HG02885 (cell line): ENCODE data around the gene ZNF335.
A peak's percentile ranks its signal among the peaks of the same experiment; 100 is the strongest.
"Not testable (repeated sequence)": the region's sequence is repeated elsewhere in the genome, so short reads cannot be mapped to it uniquely, and the experiment has no call there.

Experiments
- ATAC-seq: cut with Tn5 transposase; IDR thresholded peaks from one replicate; pipeline ENCODE4 v1.9.1; 2021; ENCODE audit warnings: mild to moderate bottlenecking; ENCODE audit not compliant: unreplicated experiment, poor library complexity

The ZNF335 gene

DNA sequence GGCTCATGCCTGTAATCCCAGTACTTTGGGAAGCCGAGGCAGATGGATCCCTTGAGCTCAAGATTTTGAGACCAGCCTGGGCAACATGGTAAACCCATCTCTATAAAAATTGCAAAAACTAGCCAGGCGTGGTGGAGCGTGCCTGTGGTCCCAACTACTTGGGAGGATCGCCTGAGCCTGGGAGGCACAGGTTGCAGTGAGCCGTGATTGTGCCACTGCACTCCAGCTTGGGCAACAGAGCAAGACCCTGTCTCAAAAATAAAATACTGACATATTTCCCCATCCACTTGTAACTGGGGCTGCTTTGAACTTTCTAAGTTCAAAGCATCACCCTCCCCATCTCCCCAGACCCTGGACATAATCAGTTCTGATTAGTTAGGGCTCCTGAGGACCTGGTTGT is 29.5 kb upstream of the ZNF335 start:
- no peak for ATAC-seq

DNA sequence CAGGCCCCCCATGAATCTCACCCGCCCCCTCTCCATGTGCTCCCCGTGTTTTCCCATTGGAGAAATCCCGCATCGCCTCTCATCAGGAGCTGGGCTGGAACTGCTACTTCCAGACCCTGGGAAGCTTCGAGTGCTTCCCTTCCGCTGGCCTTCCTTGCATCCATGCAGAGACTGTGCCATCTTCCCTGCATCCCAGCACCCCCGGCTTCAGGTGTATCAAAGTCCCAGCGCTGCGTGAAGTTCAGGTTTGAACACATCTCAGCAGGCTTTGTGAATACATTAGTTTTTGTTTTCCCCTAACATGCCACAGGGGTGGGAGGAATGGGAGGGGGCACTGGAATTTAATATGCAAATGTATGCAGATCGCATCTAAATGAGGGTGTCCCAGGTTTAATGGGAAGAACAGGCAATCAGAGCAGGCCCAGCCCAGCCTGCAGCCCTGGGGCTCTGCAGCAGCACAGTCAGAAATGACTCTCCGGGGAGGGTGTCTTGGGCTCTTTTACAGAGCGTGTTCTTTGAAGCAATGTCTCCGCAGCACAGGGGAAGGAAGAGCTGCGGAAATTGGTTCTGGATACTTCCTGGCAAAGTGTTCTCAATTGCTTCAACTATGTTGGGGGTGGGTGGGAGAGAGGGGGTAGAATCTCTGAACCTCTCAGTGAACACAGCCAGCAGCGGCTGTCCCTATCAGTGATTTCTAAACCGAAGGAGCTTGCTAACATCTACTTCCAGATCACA is 28.4 kb upstream of the ZNF335 start:
- no peak for ATAC-seq

DNA sequence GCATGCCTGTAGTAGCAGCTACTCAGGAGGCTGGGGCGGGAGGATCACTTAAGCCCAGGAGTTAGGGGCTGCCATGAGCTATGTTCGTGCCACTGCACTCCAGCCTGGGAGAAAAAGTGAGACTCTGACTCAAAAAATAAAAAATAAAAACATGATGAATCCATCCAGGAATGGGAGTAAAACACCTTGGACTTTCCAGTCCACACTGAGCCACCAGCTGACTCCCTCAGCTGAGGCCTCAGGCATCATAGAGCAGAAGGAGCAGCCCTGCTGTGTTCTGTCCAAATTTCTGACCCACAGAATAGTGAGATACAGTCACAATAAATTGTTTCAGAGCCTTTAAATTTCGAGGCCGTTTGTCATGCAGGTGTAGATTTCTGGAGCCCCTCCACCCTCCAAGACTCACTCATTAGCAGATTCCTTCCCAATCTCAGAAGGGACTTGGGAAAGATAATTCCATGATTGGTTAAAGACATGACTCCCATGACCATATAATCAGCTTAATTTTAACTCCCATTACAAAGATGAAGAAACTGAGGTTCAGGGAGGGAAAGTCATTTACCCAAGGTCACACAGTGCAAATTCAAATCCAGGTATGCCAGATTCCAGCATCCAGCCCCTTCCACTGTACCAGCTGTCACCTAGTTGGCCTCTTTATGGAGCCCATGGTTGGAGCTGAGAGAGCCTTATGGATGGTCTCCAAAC is 27.7 kb upstream of the ZNF335 start:
- ATAC-seq = no peak

DNA sequence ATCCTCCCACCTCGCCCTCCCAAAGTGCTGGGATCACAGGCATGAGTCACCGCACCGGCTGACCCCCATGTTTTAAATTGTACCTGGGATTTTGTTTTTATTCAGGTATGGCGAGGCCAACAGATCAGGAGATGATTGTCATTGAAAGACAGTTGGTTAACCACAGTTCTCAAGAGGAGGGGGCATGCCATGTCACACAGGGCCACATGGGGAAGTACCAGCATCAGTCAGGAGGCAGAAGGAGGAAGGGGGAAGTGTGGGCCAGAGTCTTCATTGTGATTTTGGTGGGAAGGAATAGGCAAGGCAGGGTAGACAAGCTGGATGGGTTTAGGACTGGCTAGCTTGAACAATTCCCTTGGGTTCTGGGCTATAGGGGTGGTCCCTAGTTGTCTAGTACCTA is 26.8 kb upstream of the ZNF335 start:
- no peak for ATAC-seq

DNA sequence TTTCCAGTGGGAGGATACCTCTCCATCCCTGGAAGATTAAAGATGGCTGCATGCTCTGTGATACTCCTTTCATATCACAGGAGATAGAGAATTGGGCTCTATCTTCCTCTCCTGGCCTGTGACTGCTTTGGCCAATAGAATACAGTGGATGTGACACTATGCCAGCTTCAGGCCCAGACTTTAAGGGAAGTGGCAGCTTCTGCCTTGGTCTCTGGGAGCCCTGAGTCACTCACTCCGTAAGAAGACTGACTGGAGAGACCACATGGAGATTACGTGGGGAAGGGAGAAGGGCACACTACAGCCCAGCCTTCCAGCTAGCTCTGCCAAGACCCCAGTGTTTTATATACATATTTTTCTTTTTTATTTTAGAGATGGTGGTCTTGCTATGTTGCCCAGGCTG is 26.3 kb upstream of the ZNF335 start:
- ATAC-seq = no peak

DNA sequence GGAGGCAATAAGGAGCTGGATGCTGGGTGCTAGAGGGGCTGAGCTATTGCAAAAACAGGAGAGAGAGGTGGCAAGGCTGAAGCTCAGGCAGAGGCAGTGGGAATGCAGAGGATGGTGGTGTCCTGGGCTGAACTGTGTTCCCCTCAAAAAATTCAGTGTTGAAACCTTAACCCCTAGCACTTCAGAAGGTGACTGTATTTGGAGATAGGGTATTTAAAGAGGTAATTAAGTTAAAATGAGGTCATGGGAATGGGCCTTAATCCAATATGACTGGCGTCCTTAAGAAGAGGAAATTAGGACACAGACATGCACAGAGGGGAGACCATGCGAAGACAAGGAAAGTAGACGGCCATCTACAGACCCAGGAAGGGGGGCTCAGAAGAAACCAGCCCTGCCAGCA is 25.2 kb upstream of the ZNF335 start:
- ATAC-seq = no peak

DNA sequence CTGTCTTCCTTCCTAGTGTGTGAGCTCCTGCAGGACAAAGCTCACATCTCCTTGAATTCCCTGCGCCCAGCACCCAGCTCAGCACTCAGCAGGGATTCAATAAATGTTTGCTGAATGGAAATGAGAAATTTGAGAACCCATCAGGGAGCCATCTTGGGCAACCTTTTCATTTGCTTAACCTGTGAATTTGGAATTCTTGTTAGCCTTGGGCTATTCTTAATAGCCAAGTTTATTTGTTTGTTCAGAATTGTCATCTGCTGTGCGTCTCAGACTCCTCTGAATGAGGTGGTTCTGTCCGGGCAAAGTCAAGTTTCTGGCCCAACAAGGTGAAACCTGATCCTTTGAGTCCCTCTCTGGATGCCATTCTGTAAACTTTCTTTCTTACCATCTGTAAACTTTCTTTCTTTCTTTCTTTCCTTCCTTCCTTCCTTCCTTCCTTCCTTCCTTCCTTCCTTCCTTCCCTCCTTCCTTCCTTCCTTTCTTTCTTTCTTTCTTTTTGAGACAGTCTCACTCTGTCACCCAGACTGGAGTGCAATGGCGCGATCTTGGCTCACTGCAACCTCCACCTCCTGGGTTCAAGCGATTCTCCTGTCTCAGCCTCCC is 23.6 kb upstream of the ZNF335 start:
- not testable (repeated sequence) for ATAC-seq

DNA sequence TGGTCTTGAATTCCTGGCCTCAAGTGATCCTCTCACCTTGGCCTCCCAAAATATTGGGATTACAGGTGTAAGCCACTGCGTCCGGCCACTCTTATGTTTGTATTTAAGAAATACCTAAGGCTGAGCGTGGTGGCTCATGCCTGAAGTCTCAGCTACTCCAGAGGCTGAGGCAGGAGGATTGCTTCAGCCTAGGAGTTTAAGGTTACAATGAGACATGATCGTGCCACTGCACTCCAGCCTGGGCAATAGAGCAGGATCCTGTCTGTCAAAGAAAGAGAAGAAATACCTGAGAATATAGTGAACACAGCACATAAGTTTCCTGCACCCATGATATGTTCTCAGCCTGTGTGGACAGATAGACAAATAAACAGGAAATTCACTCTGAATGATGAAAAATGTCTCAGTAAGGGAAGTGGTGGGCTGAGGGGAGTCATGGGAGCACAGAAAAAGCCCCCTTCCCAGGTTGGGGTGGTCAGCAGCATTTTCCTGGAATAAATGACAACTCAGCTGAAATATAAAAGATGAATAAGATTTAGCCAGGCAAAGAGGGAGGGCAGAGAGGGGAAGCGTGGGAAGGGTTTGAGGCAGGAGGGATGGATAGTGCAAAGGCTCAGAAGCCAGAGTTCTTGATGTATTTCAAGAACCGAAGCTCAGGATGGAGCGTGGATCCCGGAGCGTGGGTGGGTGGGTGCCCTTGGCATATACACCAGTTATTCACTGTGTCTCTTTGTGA is 22.9 kb upstream of the ZNF335 start:
- ATAC-seq = no peak

DNA sequence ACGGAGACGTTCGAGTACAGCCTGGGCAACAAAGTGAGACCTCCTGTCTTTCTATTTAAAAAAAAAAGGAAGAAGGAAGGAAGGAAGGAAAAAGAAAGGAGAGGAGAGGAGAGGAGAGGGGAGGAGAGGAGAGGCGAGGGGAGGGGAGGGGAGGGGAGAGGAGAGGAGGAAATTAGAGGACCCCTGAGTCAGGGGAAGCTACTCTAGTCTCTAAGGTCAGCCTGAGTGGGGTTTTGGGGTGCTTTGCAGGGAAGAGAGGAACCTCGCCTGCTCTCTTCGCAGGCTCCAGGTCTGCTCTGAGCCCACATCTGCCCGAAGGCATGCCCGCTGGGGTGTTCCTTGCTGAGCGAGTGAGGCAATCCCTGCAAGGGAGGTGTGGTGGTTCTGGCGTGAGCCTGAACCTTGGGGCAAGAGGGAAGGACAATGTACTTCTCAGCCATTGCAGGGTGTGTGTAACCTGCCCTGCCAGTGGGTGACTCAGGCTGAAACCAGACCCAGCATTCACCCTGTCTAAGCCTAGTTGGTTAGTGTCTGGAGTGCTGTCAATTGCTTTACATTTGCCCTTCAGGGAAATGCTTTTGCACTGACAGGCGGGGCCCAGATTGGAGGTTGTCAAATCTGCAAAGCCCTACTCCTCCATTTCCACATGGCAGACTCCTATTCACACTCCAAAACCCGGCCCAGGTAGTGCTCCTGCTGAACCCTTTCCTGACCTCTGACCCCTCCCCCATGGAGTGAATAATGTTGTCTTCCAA is 21.4 kb upstream of the ZNF335 start:
- ATAC-seq = no peak

DNA sequence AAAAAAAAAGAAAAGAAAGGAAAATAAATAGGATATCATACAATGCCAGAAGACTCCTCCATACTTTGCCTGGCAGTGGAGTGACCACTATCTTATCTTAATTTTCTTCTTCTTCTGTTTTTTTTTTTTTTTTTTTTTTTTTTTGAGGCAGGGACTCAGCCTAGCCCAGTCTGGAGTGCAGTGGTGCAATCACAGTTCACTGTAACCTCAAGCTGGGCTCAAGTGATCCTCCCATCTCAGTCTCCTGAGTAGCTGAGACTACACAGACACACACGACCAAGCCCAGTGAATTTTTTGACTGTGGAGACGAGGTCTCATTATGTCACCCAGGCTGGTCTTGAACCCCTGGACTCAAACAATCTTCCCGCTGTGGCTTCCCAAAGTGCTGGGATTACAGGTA is 19.6 kb upstream of the ZNF335 start:
- no peak for ATAC-seq

DNA sequence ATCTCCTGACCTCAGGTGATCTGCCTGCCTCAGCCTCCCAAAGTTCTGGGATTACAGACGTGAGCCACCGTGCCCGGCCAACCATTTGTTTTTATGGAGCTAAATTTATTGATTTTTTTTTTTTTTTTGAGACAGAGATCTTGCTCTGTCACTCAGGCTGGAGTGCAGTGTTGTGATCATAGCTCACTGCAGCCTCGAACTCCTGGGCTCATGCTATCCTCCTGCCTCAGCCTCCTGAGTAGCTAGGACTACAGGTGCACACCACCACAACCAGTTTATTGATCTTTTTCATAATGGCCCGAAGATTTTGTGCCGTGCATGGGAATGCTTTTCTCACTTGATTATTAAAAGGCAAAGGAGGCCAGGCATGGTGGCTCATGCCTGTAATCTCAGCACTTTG is 16.8 kb upstream of the ZNF335 start:
- not testable (repeated sequence) for ATAC-seq

DNA sequence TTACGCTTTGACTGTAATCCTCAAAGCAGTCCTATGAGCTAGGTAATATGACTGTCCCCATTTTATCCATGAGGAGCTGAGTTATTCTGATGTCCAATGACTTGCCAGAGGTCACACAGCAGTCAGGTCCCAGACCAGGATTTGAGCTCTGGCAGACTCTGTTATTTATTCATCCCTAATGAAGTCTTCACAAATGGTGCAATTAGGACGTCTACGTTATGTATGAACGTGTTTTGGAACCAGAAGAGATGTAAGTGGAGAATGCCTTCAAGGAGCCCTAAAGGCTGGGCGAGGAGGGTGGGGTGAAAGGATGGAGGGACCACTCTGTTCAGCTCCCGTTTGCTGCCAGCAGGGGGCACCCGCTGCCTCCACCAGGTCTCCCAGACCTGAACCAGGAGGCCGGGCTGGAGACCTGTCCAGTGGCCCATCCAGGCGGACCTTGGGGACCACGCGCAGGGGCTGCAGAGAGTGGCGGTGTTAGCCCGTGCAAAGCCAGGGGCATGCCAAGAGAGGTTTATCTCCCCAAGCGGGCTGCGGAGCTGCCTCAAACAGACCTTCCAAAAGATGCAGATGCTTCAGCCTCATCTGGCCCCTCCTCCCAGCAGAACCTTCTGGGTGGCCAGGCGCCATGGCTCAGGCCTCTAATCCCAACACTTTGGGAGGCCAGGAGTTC is 15.2 kb upstream of the ZNF335 start:
- ATAC-seq = peak; percentile 53

DNA sequence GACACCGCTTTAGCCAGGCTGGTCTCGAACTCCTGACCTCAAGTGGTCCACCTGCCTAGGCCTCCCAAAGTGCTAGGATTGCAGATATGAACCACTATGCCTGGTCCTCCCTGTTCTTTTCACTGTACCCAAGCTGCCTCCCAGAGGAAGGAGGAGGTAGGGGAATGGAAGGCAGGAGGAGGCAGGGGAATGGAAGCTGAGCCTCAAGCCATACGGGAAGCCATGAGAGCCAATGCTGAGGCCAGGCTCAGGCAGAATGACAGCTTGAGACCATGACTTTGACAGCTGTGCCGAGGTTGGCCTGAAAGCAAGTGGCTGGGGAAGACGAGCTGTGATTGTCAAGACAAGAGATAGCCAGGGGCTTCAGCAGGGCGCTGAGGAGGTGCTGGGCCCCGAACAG is 13.6 kb upstream of the ZNF335 start:
- ATAC-seq = no peak

DNA sequence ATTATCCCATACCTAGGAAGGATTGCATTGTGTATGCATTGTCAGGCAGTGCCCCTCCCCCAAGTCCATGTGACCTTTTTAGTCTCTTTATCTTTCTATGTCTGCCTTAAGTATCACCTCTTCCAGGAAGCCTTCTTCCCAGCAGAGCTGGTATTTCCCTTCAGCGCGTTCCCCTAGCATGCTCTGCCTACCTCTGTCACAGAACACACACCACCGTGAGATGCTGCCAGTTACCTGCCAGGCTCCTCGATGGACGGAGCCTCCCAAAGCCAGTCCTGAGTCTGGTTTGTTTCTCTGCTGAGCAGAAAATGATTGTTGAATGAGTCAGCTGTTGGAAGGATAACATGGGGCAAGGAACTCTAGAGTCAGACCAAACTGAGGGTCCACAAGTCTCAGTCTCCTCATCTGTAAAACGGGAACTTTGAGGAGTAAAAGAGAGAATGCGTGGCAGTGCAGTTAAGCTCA is 11.3 kb upstream of the ZNF335 start:
- ATAC-seq = no peak

DNA sequence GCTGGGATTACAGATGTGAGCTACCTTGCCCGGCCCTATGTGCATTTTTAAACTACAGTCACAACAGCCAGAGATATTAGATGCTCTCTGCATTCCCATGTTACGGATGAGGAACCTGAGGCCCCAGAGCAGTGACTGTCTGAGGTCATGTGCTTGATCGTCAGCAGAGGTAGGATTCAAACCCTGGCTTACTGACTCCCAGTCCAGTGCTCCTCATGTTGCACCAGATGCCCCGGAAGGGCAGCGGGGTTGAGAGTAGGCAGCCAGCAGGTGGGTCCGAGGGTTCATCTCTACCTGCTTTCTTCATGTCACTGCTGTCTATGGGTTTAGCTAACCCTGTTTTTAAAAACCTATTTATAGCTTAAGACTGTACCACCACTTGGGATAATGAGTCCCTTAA is 9.3 kb upstream of the ZNF335 start:
- ATAC-seq = no peak

DNA sequence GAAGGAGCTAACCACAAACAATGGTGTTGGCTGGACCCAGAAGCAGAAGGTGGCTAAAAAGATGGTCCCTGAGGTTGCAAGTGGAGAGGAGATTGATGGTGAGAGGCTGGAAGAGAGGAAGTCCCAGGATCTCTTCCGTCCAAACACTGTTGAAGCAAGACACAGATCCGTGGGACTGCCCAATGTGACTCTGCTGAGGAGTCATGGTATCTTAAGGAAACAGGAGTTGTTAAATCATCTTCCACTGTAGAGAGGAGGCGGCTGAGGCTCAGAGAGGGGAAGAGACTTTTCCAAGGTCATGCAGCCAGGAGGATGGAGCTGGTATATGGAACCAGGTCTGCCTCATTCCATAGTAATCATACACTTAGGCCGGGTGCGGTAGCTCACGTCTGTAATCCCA is 4.1 kb upstream of the ZNF335 start:
- no peak for ATAC-seq

DNA sequence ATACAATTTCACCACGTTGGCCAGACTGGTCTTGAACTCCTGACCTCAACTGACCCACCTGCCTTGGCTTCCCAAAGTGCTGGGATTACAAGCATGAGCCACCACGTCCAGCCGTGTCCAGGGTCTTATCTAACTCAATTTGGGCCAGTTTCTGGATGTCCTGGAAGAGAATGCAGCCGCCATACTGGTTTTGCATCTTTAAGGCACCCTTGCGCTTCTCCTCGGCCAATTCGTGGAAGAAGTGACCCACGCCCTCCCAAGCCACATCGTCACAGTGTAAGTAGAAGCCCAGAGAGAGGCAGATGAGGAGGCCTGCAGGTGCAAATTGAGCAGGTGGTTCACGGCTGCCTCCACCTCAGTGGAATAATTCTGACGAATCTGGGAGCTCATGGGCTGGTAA is 3.7 kb upstream of the ZNF335 start:
- ATAC-seq = no peak

DNA sequence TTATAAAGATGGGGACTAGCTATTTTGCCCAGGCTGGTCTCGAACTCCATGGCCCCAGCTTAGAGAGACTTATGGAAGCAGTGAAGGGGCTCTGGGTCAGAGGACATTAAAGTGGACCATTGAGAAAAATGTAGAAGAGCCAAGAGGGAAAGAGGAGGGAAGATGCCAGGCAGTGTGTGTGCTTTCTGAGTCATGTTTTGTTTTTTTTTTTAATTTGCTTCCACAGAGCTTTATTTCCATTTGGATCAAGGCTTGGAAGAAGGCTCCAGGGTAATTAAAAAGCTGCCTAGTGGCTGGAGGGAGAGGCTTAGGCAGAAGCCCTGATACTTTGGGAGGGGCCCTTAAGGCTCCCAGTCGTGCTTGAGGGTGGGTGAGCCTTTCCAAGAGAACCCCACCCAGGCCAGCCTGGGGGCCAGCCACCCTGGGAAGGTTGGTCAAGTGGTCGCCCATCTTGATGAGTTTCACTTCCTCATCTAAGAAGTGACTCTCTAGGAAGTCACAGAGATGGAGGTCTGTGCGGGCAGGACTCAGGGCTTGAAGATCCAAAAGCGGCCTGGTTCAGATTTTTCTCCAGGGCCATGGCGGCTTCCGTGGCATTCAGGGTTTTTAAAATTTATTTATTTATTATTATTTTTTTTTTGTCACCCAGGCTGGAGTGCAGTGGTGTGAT is 3.0 kb upstream of the ZNF335 start:
- no peak for ATAC-seq

DNA sequence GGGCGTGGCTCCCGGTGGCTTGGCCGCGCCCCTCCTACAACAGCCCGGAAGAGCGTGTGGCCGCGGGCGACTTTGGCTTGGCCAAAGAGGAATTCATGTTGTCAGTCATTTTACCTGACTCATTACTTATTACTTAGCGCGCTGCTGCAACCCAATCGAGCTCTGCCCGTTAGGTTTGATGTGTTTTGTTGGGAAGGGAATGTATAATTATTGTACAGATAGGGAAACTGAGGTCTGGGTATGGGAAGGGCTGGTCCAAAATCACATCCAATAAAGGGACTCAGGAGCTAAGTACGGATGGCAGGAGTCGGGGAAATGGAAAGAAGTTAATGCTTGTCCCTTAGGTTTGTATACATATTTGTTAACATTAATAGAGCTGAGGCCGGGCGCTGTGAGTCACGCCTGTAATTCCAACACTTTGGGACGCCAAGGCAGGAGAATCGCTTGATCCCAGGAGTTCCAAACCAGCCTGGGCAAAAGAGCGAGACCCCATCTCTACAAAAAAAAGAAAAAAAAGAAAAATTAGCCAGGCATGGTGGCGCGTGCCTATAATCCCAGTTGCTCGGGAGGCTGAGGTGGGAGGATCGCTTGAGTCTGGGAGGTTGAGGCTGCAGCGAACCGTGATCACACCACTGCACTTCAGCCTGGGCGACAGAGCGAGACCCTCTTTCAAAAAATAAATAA is 639 bp upstream of the ZNF335 start:
- ATAC-seq = no peak
